HepG2 (cell line): ENCODE results near the gene SFMBT1. TPM values are rescaled to one million over a fixed set of nuclear protein-coding genes. Genes with fewer than 3 reads are reported as not detected.

ENCODE experiments used
- ATAC-seq: fragments of 200-7000 bp; cut with Tn5 transposase; 3 replicates; pipeline ENCODE4 v1.9.1; 2020; ENCODE audit warnings: mild to moderate bottlenecking, moderate library complexity
- BruUV-seq: library from RNA; stranded (reverse); fragments of 400-500 nt; replicated peaks from 2 replicates; lab custom pipeline; 2021; lab: Mats Ljungman, UMichigan
- CTCF ChIA-PET: fragments of 300-600 bp; formaldehyde crosslinking; extraction: SDS; loops from one replicate; lab custom pipeline; 2021; ENCODE audit warnings: low total read pairs, inconsistent platforms, low intra/inter-chr PET ratio; lab: Yijun Ruan, JAX
- POLR2A ChIA-PET: fragments of 350-600 bp; sonication (Branson Sonifier 250); formaldehyde crosslinking; loops from one replicate; lab custom pipeline; 2020; ENCODE audit warnings: antibody characterized with exemption, inconsistent platforms; lab: Yijun Ruan, JAX
- DNase-seq: peaks from one replicate; pipeline ENCODE4 v3.0.0-alpha.2; 2015; ENCODE audit warnings: low spot score
- FAIRE-seq: peaks from 3 replicates; lab custom pipeline; 2011; peaks lifted over from hg19 to GRCh38; lab: Jason Lieb, UNC
- H2AFZ ChIP-seq: one replicate; pipeline ENCODE4 v1.6.1; 2011; ENCODE audit warnings: low read length, inconsistent platforms
- H3K27ac ChIP-seq: fragments of 300-600 bp; 3 replicates; pipeline ENCODE4 v1.8.0; 2011; ENCODE audit warnings: mixed run types, mild to moderate bottlenecking, mixed read lengths, low read length, inconsistent platforms; ENCODE audit not compliant: insufficient read depth; ENCODE audit errors: extremely low read length
- H3K27me3 ChIP-seq, 2 experiments: fragments of 200-600 bp in 1 of 2; 2 replicates in 1 of 2; 3 replicates in 1 of 2; pipeline versions ENCODE4 v1.6.0 to v1.8.0; 2011; ENCODE audit warnings: low read length in 2 of 2, mild to moderate bottlenecking in 2 of 2, moderate library complexity in 2 of 2, inconsistent platforms in 1 of 2; ENCODE audit not compliant: insufficient read depth in 2 of 2, control insufficient read depth in 1 of 2
- H3K36me3 ChIP-seq, 2 experiments: fragments of 200-600 bp in 1 of 2; replicated peaks in 1 of 2; 2 replicates in 1 of 2; 3 replicates in 1 of 2; pipeline versions ENCODE4 v1.5.1 to v1.8.0; 2011; ENCODE audit warnings: low read length in 2 of 2, inconsistent platforms in 1 of 2; ENCODE audit not compliant: insufficient read depth in 2 of 2, control insufficient read depth in 1 of 2
- H3K4me1 ChIP-seq: 2 replicates; pipeline ENCODE4 v1.5.1; 2012; ENCODE audit warnings: low read length, inconsistent platforms; ENCODE audit not compliant: insufficient read depth
- H3K4me2 ChIP-seq: 2 replicates; pipeline ENCODE4 v1.6.0; 2011; ENCODE audit warnings: low read depth, low read length, inconsistent platforms
- H3K4me3 ChIP-seq, 3 experiments: fragments of 200-600 bp in 1 of 3; sonication (generic), shearing (Covaris generic) in 1 of 3; replicated peaks in 1 of 3; 2 replicates each; pipeline ENCODE4 v1.5.1; 2011 to 2016; ENCODE audit warnings: low read length in 3 of 3, inconsistent platforms in 2 of 3, low read depth in 2 of 3, mild to moderate bottlenecking in 2 of 3, control low read depth in 1 of 3, mixed read lengths in 1 of 3; ENCODE audit not compliant: insufficient read depth in 1 of 3
- H3K79me2 ChIP-seq: one replicate; pipeline ENCODE4 v1.6.1; 2011; ENCODE audit warnings: low read length, inconsistent platforms; ENCODE audit not compliant: insufficient read depth
- H3K9ac ChIP-seq: 2 replicates; pipeline ENCODE4 v1.6.0; 2011; ENCODE audit warnings: mild to moderate bottlenecking, low read depth, low read length, inconsistent platforms; ENCODE audit not compliant: insufficient read depth
- H3K9me3 ChIP-seq: 2 replicates; pipeline ENCODE4 v1.5.1; 2012; ENCODE audit warnings: mild to moderate bottlenecking, low read length
- H4K20me1 ChIP-seq: 2 replicates; pipeline ENCODE4 v1.6.0; 2011; ENCODE audit warnings: inconsistent platforms, mild to moderate bottlenecking, low read length, moderate library complexity; ENCODE audit not compliant: insufficient read depth
- LRRFIP1 ChIP-seq: sonication (generic); formaldehyde crosslinking; conservative IDR thresholded peaks from 2 replicates; pipeline ENCODE4 v1.4.0; 2020; ENCODE audit warnings: missing genetic modification reagents
- NR2F1 ChIP-seq, 2 experiments: fragments of 450-650 bp in 1 of 2; formaldehyde crosslinking in 1 of 2; IDR thresholded peaks; 2 replicates each; pipeline versions ENCODE4 v1.5.0 to v1.6.1; 2016 to 2020; ENCODE audit warnings: mild to moderate bottlenecking in 1 of 2, missing compliant biosample characterization in 1 of 2, missing genetic modification reagents in 1 of 2, moderate library complexity in 1 of 2
- TBL1XR1 ChIP-seq: fragments of 150-350 bp; IDR thresholded peaks from 2 replicates; pipeline ENCODE4 v1.6.1; 2014; ENCODE audit warnings: borderline replicate concordance, low read length; ENCODE audit not compliant: partially characterized antibody
- TCF7 ChIP-seq: sonication (generic); IDR thresholded peaks from 2 replicates; pipeline ENCODE4 v1.6.1; 2016; ENCODE audit warnings: antibody characterized with exemption, low read depth
- ZNF724P ChIP-seq: sonication (generic); formaldehyde crosslinking; IDR thresholded peaks from 2 replicates; pipeline ENCODE4 v1.8.0; 2022; ENCODE audit warnings: missing genetic modification reagents, borderline replicate concordance
- ZNF883 ChIP-seq: sonication (generic); formaldehyde crosslinking; IDR thresholded peaks from 2 replicates; pipeline ENCODE4 v1.5.1; 2020; ENCODE audit warnings: mild to moderate bottlenecking, missing genetic modification reagents; ENCODE audit errors: not compliant biosample characterization
- WGBS: methylation state at CpG from one replicate; pipeline ENCODE4 v1.1.6; 2017; ENCODE audit warnings: low lambda C conversion rate; 5-methylcytosine and 5-hydroxymethylcytosine counted together
- in situ Hi-C: cut with HindIII; loops from 2 replicates; pipeline ENCODE4 v1.10.0; 2017; ENCODE audit warnings: low pct_unique_long_range_greater_than_20kb; ENCODE audit not compliant: extremely low pct_ligation_motif_present
- intact Hi-C: fragments of 100-400 bp; cut with micrococcal nuclease; formaldehyde crosslinking; loops from one replicate; pipeline ENCODE4 v1.10.0; 2022; ENCODE audit not compliant: unreplicated experiment
- polyA plus RNA-seq, 8 experiments: library from polyadenylated mRNA; depleted of rRNA in 3 of 8; stranded (reverse) in 7 of 8; unstranded in 1 of 8; fragments of >200 nt; fragmentation: Illumina TruSeq in 4 of 8; extraction: Trizol in 4 of 8; gene quantifications; 2 replicates each; pipeline versions ENCODE4 v1.2.1 to v1.2.3, GENCODE V29; 2011 to 2016; ENCODE audit warnings: low read depth in 4 of 8, missing spikeins in 1 of 8, mixed read lengths in 1 of 8; ENCODE audit not compliant: insufficient read depth in 1 of 8
- total RNA-seq, 5 experiments: library from RNA; depleted of rRNA; stranded (reverse); fragments of >200 nt; fragmentation: Illumina TruSeq; extraction: Trizol; gene quantifications; 2 replicates each; pipeline ENCODE4 v1.2.3, GENCODE V29; 2016; ENCODE audit warnings: low read depth in 1 of 5

SFMBT1 gene
- total and polyA plus RNA-seq, 2 of the 13 experiments (the other 11 are each of a cell fraction or from before 2014, with no cell fraction given) = 3.8 to 12.8 TPM

DNA sequence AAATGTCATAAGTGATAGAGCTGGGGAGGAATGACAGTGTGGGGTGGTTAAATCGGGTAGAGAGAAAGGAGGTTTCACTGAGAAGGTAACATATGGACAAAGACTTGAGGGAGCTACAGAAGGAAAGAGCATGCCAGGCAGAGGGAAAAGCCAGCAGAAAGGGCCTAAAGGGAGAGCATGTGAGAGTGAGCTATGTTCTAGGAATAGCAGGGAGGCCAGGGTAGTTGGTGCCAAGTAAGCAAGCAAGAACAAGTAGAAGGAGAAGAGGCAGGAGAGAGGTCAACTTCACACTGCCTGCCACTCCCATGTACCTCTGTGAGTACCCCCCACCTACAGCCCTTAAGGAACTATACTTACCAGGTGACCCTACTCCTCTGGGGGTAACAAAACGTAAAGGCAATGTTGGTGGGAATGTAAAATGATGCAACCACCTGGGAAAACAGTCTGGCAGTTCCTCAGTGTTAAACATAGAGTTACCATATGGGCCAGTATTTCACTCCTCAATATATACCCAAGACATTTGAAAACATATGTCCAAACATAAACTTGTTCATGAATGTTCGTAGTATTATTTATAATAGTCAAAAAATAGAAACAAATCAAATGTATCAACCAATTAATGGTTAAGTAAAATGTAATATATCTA lies 67.6 kb downstream of the SFMBT1 start:
- POLR2A ChIA-PET = no interaction called here
- CTCF ChIA-PET = no interaction called here
- Histone ChIP-seq H2AFZ (no peak overlapping the region), H3K79me2 (no peaks in the 10 kb centered on the region), H3K9me3 (no peaks in the 10 kb centered on the region), H3K27ac (no peak overlapping the region)
- no peak for ATAC-seq
- 93% methylated on average over 3 of the region's 3 CpGs for WGBS
- FAIRE-seq = no peak
- TF ChIP-seq ZNF883 (CRISPR knock-in tag) (no peak), LRRFIP1 (no peak), ZNF724P (CRISPR knock-in tag) (no peak), NR2F1 (CRISPR knock-in tag; IDR thresholded peaks at IDR 0.05) (no peak), TBL1XR1 (no peak), TCF7 (no peak)
- TF ChIP-seq, all 625 proteins: peak for 0
- H3K4me2 ChIP-seq = no peak overlapping the region
- H4K20me1 ChIP-seq = no peaks in the 10 kb centered on the region
- H3K27me3 ChIP-seq = no peaks in the 10 kb centered on the region
- intact Hi-C loops = loop anchor here (10.0 kb wide), 1 partner anchor 77 kb away; no protein-coding TSS in a partner anchor
- H3K9ac ChIP-seq = no peak overlapping the region
- no peaks in the 10 kb centered on the region for H3K36me3 ChIP-seq
- in situ Hi-C loops = no loop called here
- DNase-seq = no peak
- BruUV-seq = no TSS peak
- peaks cover 28% of the 10 kb centered on the region for H3K4me1 ChIP-seq
- H3K4me3 ChIP-seq = no peak overlapping the region
